Measurements from ENCODE around the gene FAM50A. TPM values are rescaled to one million over a fixed set of nuclear protein-coding genes. Genes with fewer than 3 reads are reported as not detected.

FAM50A gene
- polyA plus RNA-seq, 1 of the 3 experiments (the other 2 are of a cell fraction) = 86.0 TPM

GRCh38 chrX:154494715-154495114, 50.8 kb downstream of the FAM50A start:
- DNase-seq = no peak
- Histone ChIP-seq H3K9ac (no peak overlapping the region), H3F3A (replicated peaks; ENCODE audit: insufficient read depth) (peaks cover 2% of the 10 kb centered on the region), H4K20me1 (ENCODE audit: insufficient read depth) (no peaks in the 10 kb centered on the region), H3K9me3 (no peaks in the 10 kb centered on the region), H3K4me3 (ENCODE audit: low read depth in 2 of 2, low read length in 1 of 2) (no peak overlapping the region), H2AFZ (ENCODE audit: low read depth) (no peak overlapping the region), H3K9me2 (no peaks in the 10 kb centered on the region), H3K36me3 (replicated peaks in 1 of 2; ENCODE audit: control insufficient read depth in 1 of 2, insufficient read depth in 2 of 2, low read length in 1 of 2) (no peaks in the 10 kb centered on the region), H3K4me1 (ENCODE audit: control insufficient read depth in 1 of 2, insufficient read depth in 2 of 2, low read depth in 1 of 2, low read length in 1 of 2) (peaks cover 0 to 1% of the 10 kb centered on the region in 2 experiments; a peak in 1 of 4 replicates), H3K79me2 (ENCODE audit: insufficient read depth) (0 out of 2 replicates have a peak, but pooled peaks cover 4% of the 10 kb centered on the region), H3K4me2 (no peak overlapping the region), H3K27ac (ENCODE audit: low read depth in 2 of 2, low read length in 1 of 2) (no peak overlapping the region), H3K27me3 (ENCODE audit: insufficient read depth) (peaks cover 4% of the 10 kb centered on the region; the same call in 1 of the 2 replicates)
- POLR2A ChIA-PET = no interaction called here
- 34% methylated on average over 3 of the region's 3 CpGs for WGBS (ENCODE audit: low lambda C conversion rate)
- CTCF ChIA-PET = no interaction called here
- TF ChIP-seq, protein P1, sequence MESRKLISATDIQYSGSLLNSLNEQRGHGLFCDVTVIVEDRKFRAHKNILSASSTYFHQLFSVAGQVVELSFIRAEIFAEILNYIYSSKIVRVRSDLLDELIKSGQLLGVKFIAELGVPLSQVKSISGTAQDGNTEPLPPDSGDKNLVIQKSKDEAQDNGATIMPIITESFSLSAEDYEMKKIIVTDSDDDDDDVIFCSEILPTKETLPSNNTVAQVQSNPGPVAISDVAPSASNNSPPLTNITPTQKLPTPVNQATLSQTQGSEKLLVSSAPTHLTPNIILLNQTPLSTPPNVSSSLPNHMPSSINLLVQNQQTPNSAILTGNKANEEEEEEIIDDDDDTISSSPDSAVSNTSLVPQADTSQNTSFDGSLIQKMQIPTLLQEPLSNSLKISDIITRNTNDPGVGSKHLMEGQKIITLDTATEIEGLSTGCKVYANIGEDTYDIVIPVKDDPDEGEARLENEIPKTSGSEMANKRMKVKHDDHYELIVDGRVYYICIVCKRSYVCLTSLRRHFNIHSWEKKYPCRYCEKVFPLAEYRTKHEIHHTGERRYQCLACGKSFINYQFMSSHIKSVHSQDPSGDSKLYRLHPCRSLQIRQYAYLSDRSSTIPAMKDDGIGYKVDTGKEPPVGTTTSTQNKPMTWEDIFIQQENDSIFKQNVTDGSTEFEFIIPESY (IDR thresholded peaks at IDR 0.05; ENCODE audit: borderline replicate concordance, low read depth) = no peak
- TF ChIP-seq FOXJ3 (CRISPR knock-in tag; IDR thresholded peaks at IDR 0.05) = no peak
- no peak for TF ChIP-seq EZH2phosphoT487 (IDR thresholded peaks at IDR 0.05; ENCODE audit: borderline replicate concordance, low read depth)
- TF ChIP-seq, protein P2, sequence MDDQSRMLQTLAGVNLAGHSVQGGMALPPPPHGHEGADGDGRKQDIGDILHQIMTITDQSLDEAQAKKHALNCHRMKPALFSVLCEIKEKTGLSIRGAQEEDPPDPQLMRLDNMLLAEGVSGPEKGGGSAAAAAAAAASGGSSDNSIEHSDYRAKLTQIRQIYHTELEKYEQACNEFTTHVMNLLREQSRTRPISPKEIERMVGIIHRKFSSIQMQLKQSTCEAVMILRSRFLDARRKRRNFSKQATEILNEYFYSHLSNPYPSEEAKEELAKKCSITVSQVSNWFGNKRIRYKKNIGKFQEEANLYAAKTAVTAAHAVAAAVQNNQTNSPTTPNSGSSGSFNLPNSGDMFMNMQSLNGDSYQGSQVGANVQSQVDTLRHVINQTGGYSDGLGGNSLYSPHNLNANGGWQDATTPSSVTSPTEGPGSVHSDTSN (IDR thresholded peaks at IDR 0.05) = no peak
- TF ChIP-seq MAX (IDR thresholded peaks at IDR 0.05; ENCODE audit: low read depth) = no peak
- TF ChIP-seq USF1 (IDR thresholded peaks at IDR 0.05; ENCODE audit: borderline replicate concordance, low read depth) = no peak
- TF ChIP-seq EP300 (IDR thresholded peaks at IDR 0.05; ENCODE audit: borderline replicate concordance in 1 of 2, low read depth in 1 of 2, low read length in 1 of 2) = no peak
- no peak for TF ChIP-seq REST (IDR thresholded peaks at IDR 0.05; ENCODE audit: low read depth, low read length)
- TF ChIP-seq ELF1 (IDR thresholded peaks at IDR 0.05) = no peak
- TF ChIP-seq FOXM1 (IDR thresholded peaks at IDR 0.05; ENCODE audit: low read depth) = no peak
- TF ChIP-seq RXRA (IDR thresholded peaks at IDR 0.05; ENCODE audit: borderline replicate concordance, low read depth) = no peak
- no peak for TF ChIP-seq RFX5 (IDR thresholded peaks at IDR 0.05; ENCODE audit: low read length)
- TF ChIP-seq GABPA (IDR thresholded peaks at IDR 0.05; ENCODE audit: low read depth) = no peak
- no peak for TF ChIP-seq POLR2AphosphoS5 (IDR thresholded peaks at IDR 0.05; ENCODE audit: low read depth, low read length)
